Breast epithelium (tissue), 4 donors: Measurements from ENCODE around the gene PLD3. TPM values are rescaled to one million over a fixed set of nuclear protein-coding genes. Genes with fewer than 3 reads are reported as not detected.

Source experiments
- DNase-seq, 2 donors: peaks; one replicate each; pipeline ENCODE4 v3.0.0-alpha.2; 2019; ENCODE audit warnings: low spot score in 2 of 2
- H3K27ac ChIP-seq, 2 donors: fragments of 200-600 bp; sonication (generic) in 1 of 2; one replicate each; pipeline ENCODE4 v1.5.1; 2016 to 2019; ENCODE audit warnings: mild to moderate bottlenecking in 1 of 2
- H3K27me3 ChIP-seq, 2 donors: fragments of 200-600 bp; sonication (generic) in 1 of 2; one replicate each; pipeline versions ENCODE4 v1.5.1 to v1.6.0; 2017 to 2019; ENCODE audit warnings: control low read depth in 1 of 2, mild to moderate bottlenecking in 1 of 2
- H3K36me3 ChIP-seq: fragments of 200-600 bp; one replicate; pipeline ENCODE4 v1.5.1; 2019
- H3K4me1 ChIP-seq, 2 donors: fragments of 200-600 bp; sonication (generic); one replicate each; pipeline ENCODE4 v1.5.1; 2016 to 2019; ENCODE audit warnings: control low read depth in 1 of 2
- H3K4me3 ChIP-seq, 3 donors: fragments of 200-600 bp; sonication (generic); 1 replicate in 2 of 3; 2 replicates in 1 of 3; pipeline ENCODE4 v1.5.1; 2016 to 2019; ENCODE audit warnings: mild to moderate bottlenecking in 3 of 3, moderate library complexity in 2 of 3
- H3K9me3 ChIP-seq, 2 donors: fragments of 200-600 bp; sonication (generic) in 1 of 2; one replicate each; pipeline ENCODE4 v1.5.1; 2016 to 2019; ENCODE audit warnings: control low read depth in 1 of 2
- POLR2A ChIP-seq: fragments of 450-650 bp; IDR thresholded peaks from one replicate; pipeline ENCODE4 v1.6.1; 2016; ENCODE audit warnings: antibody characterized with exemption, mild to moderate bottlenecking, moderate library complexity
- POLR2AphosphoS5 ChIP-seq, 3 donors: sonication (generic); formaldehyde crosslinking; IDR thresholded peaks; one replicate each; pipeline ENCODE4 v1.6.1; 2017; ENCODE audit warnings: antibody characterized with exemption in 3 of 3
- intact Hi-C: fragments of 100-400 bp; cut with DNase I; formaldehyde crosslinking; loops from one replicate; pipeline ENCODE4 v1.15.1; 2023; ENCODE audit warnings: low total_unique reads
- total RNA-seq, 3 donors: library from RNA; depleted of rRNA; stranded (reverse); fragments of >200 nt; gene quantifications; one replicate each; pipeline ENCODE4 v1.1.0, GENCODE V29; 2016
- TF ChIP-seq, protein P1 (sequence below), 3 donors: fragments of 450-650 bp; IDR thresholded peaks; one replicate each; pipeline ENCODE4 v1.5.1; 2016 to 2017; ENCODE audit warnings: antibody characterized with exemption in 3 of 3, mild to moderate bottlenecking in 3 of 3, moderate library complexity in 3 of 3

PLD3 gene
- total RNA-seq, 3 donors from 2014 or later: 165 to 473 (median 221) TPM

DNA sequence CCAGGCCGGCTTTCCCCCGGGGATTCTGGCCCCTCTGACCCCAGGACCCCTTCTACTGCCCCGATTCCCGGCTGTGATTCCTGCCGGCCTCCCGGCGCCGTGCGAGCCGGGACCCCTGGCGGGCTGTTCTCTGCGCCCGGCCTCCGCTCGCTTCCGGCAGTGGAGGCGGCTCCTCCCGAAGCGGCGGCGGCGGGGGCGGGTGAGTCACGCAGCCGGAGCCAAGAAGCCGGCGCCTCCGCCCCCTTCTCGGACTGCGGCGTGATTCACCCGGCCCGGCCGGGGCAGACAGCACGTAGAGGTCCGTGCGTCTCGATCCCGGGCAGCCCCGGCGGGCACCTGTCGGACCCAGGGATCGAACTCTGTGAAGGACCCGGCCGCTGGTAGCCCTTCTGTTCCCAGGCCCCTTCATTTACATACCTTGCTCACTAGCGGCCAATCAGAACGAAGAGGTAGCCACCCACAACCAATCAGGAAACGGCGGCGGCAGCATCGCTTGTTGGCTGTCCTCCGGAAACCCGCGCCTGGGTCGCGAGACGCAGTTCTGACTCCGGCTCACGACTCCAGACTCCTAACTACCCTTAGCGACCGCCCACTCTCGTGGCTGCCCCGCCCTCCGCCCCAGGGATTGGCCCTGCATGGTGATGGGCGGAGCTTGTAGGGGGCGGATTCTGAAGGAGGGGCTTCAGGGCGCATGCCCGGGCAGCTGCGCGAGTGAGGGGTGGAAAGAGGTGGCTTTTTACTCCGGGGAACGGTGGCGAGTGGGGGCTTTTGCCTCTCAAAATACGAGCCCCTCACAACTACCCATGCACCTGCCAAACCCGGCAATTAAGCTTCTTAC lies 77.2 kb downstream of the PLD3 start, which contains the start of gene SERTAD1:
Gene SERTAD1, minus strand, starts transcription at position 543 of the 838 bp plus-strand sequence. CDS start 2,446 bp downstream, outside the sequence.
- TF ChIP-seq POLR2AphosphoS5 (IDR thresholded peaks at IDR 0.05) (peak; percentile 94 to 98 (median 98)), POLR2A (peak; percentile 96)
- TF ChIP-seq, protein P1, sequence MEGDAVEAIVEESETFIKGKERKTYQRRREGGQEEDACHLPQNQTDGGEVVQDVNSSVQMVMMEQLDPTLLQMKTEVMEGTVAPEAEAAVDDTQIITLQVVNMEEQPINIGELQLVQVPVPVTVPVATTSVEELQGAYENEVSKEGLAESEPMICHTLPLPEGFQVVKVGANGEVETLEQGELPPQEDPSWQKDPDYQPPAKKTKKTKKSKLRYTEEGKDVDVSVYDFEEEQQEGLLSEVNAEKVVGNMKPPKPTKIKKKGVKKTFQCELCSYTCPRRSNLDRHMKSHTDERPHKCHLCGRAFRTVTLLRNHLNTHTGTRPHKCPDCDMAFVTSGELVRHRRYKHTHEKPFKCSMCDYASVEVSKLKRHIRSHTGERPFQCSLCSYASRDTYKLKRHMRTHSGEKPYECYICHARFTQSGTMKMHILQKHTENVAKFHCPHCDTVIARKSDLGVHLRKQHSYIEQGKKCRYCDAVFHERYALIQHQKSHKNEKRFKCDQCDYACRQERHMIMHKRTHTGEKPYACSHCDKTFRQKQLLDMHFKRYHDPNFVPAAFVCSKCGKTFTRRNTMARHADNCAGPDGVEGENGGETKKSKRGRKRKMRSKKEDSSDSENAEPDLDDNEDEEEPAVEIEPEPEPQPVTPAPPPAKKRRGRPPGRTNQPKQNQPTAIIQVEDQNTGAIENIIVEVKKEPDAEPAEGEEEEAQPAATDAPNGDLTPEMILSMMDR (IDR thresholded peaks at IDR 0.05): peak; percentile 70 to 92 (median 75)
- no peaks in the 10 kb centered on the region for H3K9me3 ChIP-seq
- peak within 1 kb of the TSS; percentile 65 to 91 (median 84) for H3K4me3 ChIP-seq
- H3K27me3 ChIP-seq: no peaks in the 10 kb centered on the region
- H3K27ac ChIP-seq: peak within 1 kb of the TSS; percentile 97 to 99
- intact Hi-C loops: no loop called here
- H3K36me3 ChIP-seq: no peaks in the 10 kb centered on the region
- peak; percentile 100 for DNase-seq
- peaks cover 6 to 16% of the 10 kb centered on the region in 2 donors for H3K4me1 ChIP-seq

Other genes with a start within 250 kb of the PLD3 start
- 10 to 100 TPM in 2 of 3 donors, 1 to 10 TPM in 1; 6.1 to 13.5 (median 10.2) TPM for gene MAP3K10, start 157.3 kb upstream of the PLD3 start, total RNA-seq
- gene TTC9B, start 130.3 kb upstream of the PLD3 start, total RNA-seq: under 1 TPM in 1 of 3 donors, not detected in 2; 0.29 TPM
- gene CCNP, start 122.0 kb upstream of the PLD3 start, total RNA-seq: 1 to 10 TPM in 1 of 3 donors, under 1 TPM in 1, not detected in 1; 0.29 to 2.3 TPM
- 10 to 100 TPM; 83.4 to 88.3 (median 84.9) TPM for gene AKT2, start 63.4 kb upstream of the PLD3 start, total RNA-seq
- gene C19orf47, start 298 bp upstream of the PLD3 start, total RNA-seq: 10 to 100 TPM in 2 of 3 donors, 1 to 10 TPM in 1; 6.7 to 13.0 (median 10.2) TPM
- gene HIPK4, start 41.5 kb downstream of the PLD3 start, total RNA-seq: under 1 TPM in 2 of 3 donors, not detected in 1; 0.16 to 0.33 TPM
- 1 to 10 TPM; 2.7 to 9.1 (median 5.2) TPM for gene PRX, start 64.7 kb downstream of the PLD3 start, total RNA-seq
- gene SERTAD1, start 77.3 kb downstream of the PLD3 start, total RNA-seq: 10 to 100 TPM; 10.4 to 25.3 (median 18.0) TPM
- gene SERTAD3, start 95.6 kb downstream of the PLD3 start, total RNA-seq: 10 to 100 TPM; 17.3 to 28.1 (median 25.2) TPM
- 100 to 1,000 TPM; 206 to 322 (median 284) TPM for gene BLVRB, start 117.0 kb downstream of the PLD3 start, total RNA-seq
- gene SPTBN4, start 118.3 kb downstream of the PLD3 start, total RNA-seq: 1 to 10 TPM; 1.3 to 1.6 (median 1.6) TPM
- gene SHKBP1, start 228.2 kb downstream of the PLD3 start, total RNA-seq: 10 to 100 TPM; 25.8 to 42.9 (median 34.1) TPM